Renal cortical epithelial cell (primary cell): ENCODE measurements around the gene RPS6KA3. TPM values are rescaled to one million over a fixed set of nuclear protein-coding genes. Genes with fewer than 3 reads are reported as not detected.
"Not testable (repeated sequence)": the region's sequence is repeated elsewhere in the genome, so short reads cannot be mapped to it uniquely, and the experiment has no call there.

Experiments used
- DNase-seq: peaks from one replicate; pipeline ENCODE4 v3.0.0-alpha.2; 2011; ENCODE audit warnings: low read depth
- total RNA-seq: library from RNA; depleted of rRNA; stranded (reverse); fragments of >200 nt; gene quantifications from 2 replicates; pipeline ENCODE4 v1.2.3, GENCODE V29; 2014

The RPS6KA3 gene
- total RNA-seq, 1 donor from 2014 or later: 65.7 TPM

DNA sequence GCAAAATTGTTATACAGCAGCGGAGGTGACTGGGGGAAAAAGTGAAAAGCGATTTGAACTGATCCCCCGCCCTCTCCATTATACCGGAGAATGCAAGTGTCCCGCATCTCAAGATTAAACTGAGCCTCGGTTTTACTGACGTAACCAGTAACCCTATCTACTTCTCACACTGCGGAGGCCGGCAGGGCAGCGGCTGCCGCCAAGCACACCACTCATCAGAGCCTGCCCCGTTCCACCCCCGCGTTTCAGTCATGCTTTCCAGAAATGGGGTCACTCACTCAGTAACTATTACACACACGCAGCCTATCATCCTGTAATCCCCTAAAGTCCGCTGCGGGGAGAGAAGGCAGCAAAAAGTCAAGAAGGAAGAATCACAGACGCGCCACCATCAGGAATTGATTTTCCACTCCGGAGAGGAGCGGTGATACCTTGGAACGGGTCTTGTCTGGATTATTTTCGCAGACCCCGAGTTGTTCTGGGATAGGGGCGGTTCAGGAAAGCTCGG is 1.4 kb downstream of the RPS6KA3 start:
- DNase-seq: peak; percentile 68

DNA sequence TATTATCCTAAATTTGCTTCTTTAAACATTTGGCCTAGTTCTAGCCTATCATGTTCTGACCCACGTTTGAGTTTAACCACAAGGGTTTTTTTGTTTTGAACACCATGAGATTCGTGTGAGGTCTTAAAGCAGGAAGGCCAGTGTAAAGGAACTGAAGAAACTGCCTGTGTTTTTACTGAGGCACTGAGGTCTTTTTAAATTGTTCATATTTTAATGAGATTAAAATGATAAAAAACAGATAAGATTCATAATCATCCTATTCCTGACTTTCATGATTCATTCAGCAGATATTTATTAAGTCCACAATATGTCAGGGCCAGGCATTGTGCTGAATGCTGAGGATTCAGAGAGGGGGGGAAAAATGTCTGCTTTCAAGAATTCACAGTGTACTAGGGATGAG is 3.2 kb downstream of the RPS6KA3 start:
- peak; percentile 21 for DNase-seq

GRCh38 chrX:20260885-20261284 is 5.8 kb downstream of the RPS6KA3 start:
- no peak for DNase-seq

- no peak for DNase-seq
Observed at GRCh38 chrX:20254712-20255299, 11.9 kb downstream of the RPS6KA3 start.

GRCh38 chrX:20253232-20253543 is 13.5 kb downstream of the RPS6KA3 start:
- no peak for DNase-seq

GRCh38 chrX:20252381-20253231 is 14.1 kb downstream of the RPS6KA3 start:
- peak; percentile 26 for DNase-seq

GRCh38 chrX:20251691-20252090 is 15.0 kb downstream of the RPS6KA3 start:
- DNase-seq: no peak

DNA sequence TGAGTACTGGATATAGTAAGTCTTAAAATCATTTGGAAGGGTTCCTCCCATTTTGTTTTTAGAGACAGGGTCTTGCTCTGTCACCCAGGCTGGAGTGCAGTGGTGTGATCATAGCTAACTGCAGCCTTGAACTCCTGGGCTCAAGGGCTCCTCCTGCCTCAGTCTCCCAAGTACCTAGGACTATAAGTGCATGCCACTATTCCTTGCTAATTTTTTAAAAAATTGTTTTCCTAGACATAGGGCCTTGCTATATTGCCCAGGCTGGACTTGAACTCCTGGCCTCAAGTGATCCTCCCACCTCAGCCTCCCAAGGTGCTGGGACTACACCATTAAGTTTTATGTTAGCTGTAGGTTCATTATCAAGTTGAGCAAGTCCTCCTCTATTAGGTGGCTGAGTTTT is 16.6 kb downstream of the RPS6KA3 start:
- not testable (repeated sequence) for DNase-seq

DNA sequence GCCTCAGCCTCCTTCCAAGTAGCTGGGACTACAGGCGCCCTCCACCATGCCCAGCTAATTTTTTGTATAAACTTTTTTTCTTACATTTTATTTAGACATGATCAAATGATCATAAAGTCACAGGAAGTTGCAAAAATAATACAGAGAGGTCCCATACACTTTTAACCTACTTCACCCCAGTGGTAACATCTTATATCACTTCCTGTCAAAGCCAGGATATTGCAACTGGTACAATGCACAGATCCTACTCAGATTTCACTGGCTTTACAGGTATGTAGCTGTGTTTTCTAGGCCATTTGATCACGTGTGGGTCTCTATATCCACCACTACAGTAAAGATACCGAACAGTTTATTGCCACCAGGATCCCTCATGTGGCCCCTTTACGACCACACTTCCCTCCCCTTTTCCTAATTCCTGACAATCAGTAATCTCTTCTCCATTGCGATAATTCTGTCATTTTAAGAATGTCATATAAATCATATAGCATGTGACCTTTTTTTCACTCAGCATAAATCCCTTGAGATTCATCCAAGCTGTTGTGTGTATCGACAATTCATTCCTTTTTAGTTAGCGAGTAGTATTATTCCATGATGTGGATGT is 18.0 kb downstream of the RPS6KA3 start:
- DNase-seq: no peak

- DNase-seq: no peak
Observed at GRCh38 chrX:20244931-20245330, 21.8 kb downstream of the RPS6KA3 start.

- DNase-seq: no peak
Observed at GRCh38 chrX:20240201-20240600, 26.5 kb downstream of the RPS6KA3 start.

DNA sequence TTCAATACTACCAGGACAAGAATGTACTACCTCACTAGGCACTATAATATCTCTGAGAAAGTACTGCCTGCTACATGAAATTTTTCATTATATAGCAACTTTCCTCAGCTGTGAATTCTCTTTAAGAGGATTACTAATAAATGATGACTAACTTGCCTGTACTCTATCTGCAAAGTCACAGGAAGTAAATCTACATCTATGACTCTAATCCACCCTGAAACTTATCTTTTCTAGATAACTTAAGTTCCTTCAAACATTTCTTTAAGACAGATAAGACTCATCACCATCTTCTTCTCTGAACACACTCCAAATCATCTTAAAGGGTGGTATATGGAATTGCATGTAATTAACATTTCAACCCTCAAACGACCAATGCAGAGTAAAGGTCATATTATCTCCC is 28.8 kb downstream of the RPS6KA3 start:
- DNase-seq: peak; percentile 15

DNA sequence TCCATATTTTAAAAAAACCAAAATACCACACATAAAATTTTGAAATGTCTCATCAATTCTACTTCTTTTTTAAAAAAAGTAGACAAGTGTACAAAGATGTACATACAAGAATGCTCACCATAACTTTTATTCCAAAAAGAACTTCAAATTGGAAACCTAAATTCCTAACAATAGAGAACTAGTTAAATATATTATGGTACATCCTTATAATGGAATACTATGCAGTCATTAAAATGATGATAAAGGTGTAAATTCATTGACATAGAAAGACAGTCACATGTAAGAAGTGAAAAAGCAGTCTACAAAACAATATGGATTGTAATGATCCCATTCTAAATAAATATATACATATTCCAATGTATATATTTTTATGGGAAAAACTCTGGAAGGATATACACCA is 31.0 kb downstream of the RPS6KA3 start:
- DNase-seq: no peak

GRCh38 chrX:20233336-20233735 is 33.4 kb downstream of the RPS6KA3 start:
- no peak for DNase-seq

GRCh38 chrX:20231598-20231997 is 35.1 kb downstream of the RPS6KA3 start:
- DNase-seq: no peak

DNA sequence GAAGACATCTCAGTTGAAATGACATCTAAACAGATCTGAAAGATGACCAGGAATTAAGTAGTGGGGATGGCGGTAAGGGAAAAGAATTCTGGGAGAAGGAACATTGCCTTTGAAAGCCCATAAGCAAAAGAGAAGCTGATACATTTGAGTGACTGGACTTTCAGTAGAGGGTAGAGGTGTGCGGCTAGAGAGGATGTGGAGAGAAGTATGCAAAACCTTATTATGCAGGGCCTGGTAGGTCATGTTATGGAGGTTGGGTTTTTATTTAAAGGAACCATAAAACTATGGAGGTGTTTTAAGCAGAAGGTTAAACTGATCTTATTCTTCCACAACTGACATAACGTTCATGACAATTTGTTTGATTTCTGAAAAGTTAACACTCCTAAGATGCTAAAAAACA is 36.3 kb downstream of the RPS6KA3 start:
- no peak for DNase-seq

DNA sequence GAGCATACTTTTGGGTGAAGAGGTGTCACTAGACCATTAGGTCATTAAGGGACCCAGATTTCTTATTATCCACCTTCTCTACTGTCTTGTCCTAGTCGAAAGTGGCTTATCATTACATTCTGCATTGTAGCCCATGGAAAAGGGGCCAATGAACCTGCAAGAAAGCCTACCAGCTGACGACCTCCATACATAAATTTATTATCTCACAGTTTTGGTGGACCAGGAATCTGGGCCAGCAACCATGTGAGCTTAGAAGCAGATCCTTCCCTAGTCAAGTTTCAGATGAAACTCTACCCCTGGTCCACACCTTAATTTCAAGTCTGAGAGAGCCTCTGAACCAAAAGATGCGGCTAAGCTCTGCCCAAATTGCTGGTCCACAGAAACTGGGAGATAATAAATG is 37.6 kb downstream of the RPS6KA3 start:
- DNase-seq: no peak

GRCh38 chrX:20228245-20228644 is 38.5 kb downstream of the RPS6KA3 start:
- no peak for DNase-seq

DNA sequence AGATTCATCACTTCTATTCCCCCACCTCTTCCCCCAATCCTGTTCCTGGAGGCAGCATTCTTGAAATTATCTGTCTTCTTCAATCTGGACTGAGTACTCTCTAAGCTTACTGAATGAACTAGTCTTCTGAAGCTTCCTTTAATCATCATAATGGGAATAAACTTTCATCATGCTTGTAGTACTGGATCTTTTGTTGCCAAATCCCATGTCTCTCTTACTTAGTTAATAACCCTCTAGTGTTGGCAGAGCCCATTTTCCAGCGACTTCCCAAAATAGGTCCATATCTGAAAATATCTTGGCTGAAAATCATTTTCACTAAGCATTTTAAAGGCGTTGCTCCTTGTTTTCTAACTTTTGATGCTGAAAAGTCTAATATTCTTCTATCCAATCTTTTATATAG is 39.6 kb downstream of the RPS6KA3 start:
- DNase-seq: no peak

DNA sequence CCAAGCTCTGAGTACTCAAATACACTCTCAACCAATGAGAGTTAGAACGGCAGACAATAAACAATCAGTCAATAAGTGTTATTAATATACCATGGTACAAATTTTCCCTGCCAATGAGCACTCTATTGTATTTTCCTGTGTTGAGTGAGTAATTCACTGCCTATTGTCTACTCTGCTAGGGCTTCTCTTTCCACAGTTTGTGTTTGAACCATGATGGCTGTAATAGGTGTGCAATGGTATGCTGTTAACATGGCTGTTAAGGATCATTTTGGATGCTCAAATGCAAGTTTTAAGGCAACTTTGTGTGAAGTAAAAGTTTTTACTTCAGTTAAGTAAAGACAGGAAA is 41.2 kb downstream of the RPS6KA3 start:
- DNase-seq: no peak

- DNase-seq: peak; percentile 40
Observed at GRCh38 chrX:20224814-20225487, 41.8 kb downstream of the RPS6KA3 start.

DNA sequence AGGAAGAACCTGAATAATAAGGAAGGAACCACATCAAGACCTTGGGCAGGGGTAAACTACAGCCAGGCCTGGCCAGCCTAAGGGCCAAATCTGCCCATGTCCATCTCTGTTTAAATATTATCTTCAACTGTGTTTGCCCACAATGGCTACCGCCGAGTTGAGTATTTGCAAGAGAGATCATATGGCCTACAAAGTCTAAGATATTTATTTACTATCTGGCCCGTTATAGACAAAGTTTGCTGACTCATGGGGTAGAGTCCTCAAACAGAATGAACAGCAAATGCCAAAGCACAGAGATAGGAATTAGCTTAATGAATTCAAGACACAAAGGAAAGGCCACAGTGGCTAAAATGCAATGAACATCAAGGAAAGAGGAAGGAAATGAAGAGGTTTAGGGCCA is 44.8 kb downstream of the RPS6KA3 start:
- peak; percentile 39 for DNase-seq
